GM21717 (cell line): ENCODE data around the gene C2orf80.
"Not testable (repeated sequence)": the region's sequence is repeated elsewhere in the genome, so short reads cannot be mapped to it uniquely, and the experiment has no call there.

ENCODE experiments used
- ATAC-seq: cut with Tn5 transposase; IDR thresholded peaks from one replicate; pipeline ENCODE4 v1.9.1; 2021; ENCODE audit warnings: mild to moderate bottlenecking, moderate library complexity; ENCODE audit not compliant: unreplicated experiment

C2orf80 gene

DNA sequence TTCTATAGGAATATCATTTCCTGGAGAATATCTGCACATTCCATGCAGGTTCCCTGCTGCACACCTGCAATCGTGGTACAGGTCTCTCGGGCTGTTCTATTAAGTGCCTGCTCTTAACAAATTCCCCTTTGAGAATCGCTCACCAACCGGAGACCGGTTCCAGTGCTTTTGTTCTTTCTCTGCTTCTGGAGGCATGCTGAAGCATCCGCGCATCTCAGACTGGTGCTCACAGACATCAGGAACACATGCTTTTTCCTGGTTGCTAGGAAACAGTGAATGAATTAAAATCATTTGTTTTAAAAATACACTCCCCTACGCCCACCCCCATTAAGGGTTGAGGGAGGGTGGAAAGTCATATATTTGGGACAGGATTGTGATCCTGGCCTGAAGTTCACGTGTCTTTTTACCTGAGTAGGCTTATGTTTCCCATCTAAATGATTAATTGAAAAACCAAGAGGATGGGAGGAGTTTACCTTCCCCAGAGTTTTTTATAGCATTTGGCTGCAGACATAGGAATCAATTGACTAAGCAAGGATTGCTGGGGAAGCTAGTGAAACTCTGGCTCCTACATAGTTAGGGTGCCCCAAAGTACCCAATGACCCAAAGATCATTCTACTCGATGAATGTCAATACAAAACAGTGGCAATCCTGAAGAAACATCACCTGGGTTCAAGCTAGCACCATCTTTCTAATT is at the start of gene C2orf80:
Gene C2orf80 (minus strand): TSS at position 221 of the 694 bp plus-strand sequence. CDS start 3,044 bp downstream, outside the sequence.
- ATAC-seq, result no peak

DNA sequence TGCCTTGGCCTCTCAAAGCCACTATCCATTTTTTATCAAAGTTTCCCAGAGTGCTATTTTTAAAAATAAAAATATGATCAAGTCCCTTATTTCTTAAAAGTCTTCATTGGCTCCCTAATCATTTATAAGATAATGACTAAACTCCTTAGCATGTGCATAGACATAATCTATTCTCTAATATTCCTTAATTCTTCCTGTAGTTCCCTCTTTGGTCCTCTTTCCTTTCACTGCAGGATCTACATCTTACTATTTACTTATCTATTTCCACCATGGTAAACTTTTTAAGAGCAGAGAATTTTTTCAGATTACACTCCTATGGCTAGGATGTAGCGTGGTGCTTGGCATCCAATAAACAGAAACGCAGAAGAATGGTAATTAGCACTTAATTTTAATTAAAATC is 46.0 kb upstream of the C2orf80 start:
- ATAC-seq, result no peak

DNA sequence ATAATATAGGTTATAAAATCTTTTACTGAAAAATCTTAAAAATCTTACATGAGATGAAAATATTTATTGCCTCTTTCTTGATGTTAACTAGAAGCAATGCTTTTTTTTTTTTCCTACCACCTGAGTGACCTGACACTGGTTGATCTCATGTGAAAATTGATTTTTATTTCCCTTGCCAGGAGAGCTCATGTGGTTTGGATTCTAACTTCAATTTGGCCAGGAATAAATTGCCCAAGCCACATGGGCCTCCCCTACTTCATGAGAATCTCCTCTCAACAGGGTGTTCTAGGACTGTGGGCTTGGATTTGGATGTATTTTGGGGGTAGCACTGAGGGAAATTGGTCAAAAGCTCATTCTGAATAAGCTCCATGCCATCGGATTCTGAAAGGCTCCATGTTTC is 45.0 kb upstream of the C2orf80 start:
- no peak for ATAC-seq

DNA sequence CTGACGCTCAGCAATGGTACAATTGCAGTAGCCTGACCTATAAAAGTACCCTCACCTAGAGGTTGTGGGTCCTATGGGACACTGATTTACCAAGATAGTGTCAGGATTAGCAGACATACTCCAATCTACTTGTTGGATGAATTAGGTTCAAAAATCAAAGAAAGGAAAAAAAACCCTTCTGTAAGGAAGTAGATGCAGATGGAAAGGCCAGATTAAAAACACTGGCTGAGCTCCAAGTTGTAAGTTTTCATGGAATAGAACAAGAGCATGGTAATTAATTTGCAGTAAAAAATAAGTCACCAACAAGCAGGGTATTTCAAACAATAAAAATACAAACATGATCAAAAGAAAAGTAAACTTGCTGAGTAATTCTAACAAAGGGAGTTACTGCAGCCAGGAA is 38.6 kb upstream of the C2orf80 start:
- no peak for ATAC-seq

DNA sequence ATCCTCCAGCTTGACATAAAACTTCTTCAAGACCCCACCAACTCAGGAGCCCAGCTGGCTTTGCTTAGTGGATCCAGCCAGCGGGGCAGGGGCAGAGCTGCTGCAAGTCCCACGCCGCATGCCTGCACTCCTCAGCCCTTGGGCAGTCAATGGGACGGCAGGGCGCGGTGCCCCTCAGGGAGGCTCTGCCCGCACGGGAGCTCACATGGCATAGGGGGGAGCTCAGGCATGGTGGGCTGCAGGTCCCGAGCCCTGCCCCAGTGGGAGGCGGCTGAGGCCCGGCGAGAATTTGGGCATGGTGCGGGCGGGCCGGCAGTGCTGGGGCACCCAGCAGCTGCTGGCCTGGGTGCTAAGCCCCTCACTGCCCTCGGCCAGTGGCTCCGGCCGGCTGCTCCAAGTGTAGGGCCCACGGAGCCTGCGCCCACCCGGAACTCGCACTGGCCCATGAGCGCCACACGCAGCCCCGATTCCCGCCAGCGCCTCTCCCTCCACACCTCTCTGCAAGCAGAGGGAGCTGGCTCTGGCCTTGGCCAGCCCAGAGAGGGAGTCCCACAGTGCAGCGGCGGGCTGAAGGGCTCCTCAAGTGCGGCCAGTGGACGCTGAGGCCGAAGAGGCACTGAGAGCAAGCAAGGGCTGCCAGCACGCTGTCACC is 37.9 kb upstream of the C2orf80 start:
- no peak for ATAC-seq

DNA sequence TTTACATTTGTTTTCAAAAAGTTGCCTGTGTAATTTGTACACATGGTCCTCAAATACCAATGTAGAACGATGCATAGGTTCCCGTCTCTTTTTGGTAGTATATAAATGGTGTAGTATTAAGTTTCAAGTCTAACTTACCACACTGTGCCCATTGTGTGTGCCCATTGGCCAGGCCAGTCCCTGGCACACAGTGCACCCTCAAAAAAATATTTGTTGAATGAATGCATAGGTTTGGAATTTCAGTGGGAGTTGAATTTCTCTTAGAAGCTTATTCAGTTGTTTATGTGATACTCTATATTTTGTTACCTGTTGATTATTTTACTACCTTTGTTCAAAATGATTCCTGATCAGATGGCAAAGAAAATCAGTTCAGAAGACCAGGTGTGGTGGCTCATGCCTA is 35.0 kb upstream of the C2orf80 start:
- ATAC-seq, result no peak

DNA sequence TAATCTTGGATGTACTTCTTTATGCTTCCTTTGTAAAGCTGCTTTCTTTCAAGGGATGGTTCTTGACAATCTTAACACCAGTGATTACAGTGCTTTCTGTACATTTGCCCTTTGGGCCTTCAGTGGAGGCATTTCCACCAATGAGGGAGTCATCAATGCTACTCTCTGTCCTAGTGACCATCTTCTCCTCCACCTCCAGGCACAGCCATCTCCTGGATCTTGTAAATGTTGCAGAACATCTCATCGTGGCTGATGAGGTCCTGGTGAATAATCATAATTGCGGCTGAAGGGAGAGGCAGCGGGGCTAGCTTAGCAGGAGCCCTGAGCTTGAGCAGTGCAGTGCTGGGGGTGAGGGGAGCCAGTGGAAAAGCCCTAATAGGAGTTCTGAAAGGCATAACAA is 32.5 kb upstream of the C2orf80 start:
- no peak for ATAC-seq

DNA sequence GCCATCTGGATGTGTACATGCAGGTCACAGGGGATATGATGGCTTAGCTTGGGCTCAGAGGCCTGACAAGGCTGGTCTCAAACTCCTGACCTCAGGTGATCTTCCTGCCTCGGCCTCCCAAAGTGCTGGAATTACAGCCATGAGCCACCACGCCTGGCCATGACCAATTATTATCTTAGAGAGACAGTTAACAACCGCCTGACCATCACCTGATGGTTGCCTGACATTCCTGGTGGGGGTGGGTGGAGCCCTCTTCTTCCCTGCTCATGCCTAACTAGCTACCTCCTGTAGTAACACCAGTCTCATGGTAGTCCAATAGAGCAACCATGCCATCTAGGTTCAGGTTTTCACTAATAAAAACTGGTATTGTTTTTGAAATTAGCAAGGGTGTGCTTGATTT is 32.0 kb upstream of the C2orf80 start:
- not testable (repeated sequence) for ATAC-seq

DNA sequence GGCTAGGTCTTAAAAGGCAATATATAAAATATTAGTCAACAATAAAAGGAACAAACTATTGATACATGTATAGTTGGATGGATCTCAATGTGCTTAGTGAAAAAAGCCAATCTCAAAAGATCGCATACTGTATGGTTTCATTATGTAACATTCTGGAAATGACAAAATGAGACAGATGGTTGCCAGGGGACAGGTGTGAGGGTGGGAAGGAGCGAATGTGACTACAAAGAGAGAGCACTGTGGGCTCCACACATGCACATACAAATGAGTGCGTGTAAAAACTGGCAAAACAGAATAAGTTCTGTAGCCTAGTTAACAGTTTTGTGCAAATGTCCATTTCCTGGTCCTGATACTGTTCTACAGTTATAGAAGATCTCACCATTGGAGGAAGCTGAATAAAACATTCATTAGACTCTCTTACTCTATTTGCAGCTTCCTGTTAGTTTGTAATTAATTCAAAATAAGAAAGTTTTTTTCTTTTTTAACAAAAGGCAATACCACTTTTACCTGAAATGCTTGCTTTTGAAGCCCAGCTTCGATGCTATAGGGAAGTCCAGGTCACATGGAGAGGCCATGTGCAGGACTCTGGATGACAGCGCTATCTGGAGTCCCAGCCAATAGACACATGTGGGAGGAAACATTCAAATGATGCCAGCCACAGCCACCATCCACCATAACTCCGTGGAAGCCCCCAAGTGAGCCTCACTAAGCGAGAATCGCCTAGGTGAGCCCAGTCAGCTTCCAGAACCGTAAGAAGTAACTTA is 21.0 kb upstream of the C2orf80 start:
- no peak for ATAC-seq

DNA sequence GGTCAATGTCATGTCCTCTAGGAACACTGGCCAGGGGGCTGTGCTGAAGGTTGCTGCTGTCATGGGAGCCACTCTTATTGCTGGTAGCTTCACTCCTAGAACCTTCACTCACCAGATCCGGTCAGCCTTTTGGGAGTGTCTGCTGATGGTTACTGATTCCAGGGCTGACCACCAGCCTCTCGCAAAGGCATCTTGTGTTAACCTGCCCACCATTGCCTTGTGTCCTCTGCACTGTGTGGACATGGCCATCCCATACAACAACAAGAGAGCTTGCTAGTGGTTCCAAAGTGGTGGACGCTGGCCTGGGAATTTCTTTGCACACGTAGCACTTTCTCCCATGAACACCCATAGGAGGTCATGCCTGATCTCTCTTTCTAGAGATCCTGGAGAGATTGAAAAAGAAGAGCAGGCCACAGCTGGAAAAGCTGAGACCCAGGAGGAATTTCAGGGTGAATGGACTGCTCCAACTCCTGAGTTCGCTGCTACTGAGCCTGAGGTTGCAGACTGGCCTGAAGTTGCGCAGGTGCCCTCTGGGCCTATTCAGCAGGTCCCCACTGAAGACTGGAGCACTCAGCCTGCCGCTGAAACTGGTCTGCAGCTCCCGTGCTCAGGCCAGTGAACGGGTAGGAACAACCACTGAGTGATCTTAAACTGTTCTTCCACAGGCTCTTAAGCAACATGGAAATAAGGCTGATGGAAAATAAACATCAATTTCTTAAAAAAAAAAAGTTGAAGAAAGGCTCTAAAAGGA is 18.7 kb upstream of the C2orf80 start:
- no peak for ATAC-seq

DNA sequence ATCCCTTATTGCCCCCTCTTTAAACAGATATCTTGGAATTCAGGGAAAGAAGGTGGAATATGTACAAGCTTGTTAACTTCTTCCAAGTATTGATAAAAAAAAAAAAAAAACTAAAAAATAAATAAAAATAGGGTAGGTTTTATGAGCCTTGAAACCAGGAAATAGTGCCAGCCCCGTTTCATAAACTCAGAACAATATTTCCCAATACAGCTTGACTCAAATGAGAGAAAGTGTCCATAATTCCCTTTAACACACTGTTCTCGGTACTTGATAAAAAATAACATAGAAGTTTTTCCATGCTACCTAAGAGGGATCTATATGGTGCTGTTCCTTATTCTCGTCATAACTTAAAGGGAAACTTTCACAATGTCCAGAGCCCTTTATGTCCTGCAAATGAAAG is 17.9 kb upstream of the C2orf80 start:
- no peak for ATAC-seq

DNA sequence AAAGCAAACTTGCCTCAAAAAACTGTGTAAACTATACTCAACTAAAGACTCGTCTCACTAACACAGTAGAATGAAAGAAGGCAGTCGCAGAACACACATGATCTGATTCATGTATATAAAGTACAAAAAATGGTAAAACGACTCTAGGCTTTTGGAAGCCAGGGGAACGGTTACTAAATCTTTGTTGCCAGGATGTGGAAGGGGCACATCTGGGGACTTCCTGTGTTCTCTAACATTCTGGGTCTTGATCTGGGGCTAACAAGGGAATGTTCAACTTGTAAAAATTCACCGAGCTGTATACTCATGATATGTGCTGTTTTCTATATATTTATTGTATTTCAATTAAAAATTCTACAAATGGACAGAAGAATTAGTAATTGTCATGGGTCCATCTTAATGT is 14.3 kb upstream of the C2orf80 start:
- no peak for ATAC-seq

DNA sequence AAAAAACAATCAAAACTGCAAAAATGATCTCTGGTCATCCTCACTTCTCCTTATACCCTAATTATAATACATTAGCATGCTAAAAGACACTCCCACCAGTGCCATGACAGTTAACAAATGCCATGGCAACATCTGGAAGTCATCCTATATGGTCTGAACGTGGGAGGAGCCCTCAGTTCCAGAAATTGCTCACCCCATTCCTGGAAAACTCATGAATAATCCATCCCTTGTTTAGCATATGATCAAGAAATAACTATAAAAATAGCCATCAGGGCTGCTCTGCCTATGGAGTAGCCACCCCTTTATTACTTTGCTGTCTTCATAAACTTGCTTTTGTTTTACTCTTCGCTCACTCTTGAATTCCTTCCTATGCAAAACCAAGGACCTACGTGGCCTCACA is 5.7 kb upstream of the C2orf80 start:
- no peak for ATAC-seq

DNA sequence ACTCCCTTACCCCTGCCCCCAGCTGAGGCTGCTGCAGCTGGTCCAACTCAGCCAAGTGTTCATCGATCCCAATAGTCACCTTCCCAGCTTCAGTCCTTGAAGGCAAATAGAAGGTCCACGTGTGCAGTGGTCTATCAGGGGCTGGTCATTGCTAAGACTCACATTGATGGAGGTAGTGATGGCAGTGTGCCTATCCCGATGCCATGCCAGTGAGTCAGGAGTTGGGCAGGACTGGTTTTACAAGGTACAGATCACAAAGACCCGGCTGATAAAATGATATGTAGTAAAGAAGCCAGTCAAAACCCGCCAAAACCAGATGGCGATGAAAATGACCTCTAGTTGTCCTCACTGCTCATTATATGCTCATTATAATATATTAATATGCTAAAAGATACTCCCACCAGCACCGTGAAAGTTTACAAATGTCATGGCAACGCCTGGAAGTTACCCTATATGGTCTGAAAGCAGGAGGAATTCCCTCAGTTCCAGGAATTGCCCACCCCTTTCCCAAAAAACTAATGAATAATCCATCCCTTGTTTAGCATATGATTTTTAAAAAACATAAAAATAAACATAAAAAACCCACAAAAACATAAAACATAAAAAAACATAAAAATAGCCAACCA is 2.9 kb upstream of the C2orf80 start:
- ATAC-seq, result no peak

DNA sequence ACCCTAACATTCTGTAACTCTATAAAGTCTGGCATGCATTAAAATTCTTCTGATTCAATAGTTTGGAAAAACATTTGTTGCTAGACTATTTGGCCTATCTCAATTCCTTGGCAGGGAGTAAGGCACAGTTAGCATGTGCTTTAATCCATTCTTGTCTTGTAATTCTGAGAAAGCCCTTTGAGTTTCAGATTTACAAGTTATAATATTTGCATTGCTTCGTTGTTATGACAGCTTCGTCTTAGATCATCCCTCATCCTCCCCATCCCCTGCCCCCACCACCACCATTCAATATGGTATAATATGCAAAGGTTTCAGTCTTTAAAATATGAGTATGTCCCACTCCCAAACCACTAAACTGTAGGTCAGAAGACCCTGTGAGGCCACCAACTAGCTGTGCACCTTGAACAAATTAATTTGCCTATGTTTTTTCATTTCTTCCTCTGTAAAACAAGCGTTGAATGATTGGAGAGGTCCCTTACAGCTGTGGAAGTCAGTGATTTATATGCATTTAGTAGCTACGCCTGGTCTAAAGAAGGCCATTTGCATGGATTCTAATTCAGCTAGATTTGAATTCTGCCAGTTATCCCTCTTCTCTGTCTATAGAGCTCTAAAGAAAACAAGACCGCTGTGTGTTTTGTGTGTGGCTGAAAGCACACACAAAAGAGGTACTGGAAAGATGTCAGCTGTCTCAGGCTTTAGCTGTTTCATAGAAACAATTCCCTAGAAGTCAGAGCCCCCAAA is 591 bp downstream of the C2orf80 start:
- ATAC-seq, result no peak

DNA sequence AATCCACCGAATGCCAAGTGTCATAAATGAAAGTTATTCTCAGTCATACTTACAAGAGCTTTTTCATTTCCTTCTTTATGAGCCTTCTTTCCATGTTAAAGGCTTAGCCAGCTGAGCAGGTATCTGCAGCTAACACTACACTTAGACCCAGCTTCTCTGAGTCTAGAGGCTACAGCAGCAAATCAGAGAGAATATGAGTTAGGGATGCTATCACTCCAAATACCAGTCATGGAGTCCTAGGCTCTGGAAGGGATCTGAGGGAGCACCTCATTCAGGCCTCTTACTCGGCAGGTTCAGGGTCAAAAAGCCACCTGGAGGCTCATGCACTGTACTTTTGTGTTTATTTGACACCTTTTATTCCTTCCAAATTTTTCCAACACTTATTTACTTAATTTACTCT is 2.9 kb downstream of the C2orf80 start:
- ATAC-seq, result no peak

DNA sequence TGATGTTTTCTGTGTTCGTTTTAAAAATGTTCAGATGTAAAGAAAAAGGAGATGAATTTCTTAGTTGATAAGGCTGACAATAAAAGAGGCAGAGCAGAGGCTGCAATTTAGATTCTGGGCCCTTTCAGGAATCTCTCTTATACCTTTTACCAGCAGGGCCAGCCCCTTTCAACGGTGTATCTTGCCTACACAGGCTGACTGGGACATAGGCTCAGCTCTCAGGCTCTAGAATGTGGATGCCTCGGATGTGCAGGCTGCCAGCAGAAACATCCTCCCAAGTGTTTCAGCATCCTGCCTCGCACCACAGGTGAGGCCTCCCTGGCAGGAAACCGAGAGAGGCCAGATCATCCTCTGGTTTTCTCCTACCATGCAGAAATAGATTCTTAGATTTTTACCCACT is 3.4 kb downstream of the C2orf80 start:
- ATAC-seq, result no peak

DNA sequence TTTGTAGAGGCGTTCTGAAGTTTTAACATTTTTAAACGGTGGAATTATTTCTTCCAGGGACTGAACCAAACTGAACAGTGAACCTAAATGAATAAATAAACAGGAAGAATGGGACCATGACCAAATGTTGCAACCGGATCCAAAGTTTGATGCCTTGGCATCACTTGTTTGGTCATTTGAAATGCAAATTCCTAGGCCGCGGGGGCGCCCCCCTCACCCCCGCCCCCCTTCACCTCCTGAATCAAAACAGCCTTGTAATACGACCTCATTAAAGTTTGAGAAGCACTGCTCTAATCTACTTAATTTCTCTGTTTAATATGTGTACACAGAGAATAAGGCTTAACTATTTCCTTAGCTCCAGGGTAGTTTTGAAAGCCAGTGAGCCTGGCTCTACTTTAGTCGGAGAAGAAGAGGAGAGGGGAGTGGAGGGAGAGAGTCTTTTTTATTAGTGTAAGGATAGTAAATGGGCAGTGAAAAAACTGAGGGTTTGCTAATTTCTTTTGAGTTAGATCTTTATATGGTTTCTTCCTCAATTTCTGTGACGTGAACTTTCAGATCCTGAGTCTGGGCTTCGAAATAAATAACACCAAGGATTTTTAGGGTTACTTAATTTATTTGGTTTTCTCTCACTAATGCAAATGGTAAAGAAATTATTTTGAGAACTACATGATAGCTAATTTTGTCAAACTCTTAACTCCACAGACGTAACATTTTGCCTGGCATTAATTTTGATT is 5.7 kb downstream of the C2orf80 start:
- no peak for ATAC-seq

DNA sequence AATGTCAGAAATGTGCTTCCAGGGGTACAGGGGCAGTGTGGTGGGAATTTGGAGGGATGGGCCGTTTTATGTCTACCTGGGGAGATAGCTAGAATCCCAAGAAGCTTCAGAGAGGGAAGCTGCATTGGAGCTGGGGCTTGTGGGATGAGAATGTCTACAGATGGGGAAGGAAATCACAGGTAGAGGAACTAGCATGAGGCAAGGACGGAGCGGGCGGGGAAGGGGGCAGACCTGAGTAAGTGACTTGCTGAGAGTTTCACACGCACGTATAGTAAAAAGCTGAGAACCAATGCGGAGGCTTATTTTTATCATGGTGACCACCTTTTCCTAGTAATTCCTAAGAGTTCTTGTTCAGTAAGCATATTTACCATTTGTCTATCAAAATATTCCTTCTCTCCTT is 6.3 kb downstream of the C2orf80 start:
- ATAC-seq, result no peak

DNA sequence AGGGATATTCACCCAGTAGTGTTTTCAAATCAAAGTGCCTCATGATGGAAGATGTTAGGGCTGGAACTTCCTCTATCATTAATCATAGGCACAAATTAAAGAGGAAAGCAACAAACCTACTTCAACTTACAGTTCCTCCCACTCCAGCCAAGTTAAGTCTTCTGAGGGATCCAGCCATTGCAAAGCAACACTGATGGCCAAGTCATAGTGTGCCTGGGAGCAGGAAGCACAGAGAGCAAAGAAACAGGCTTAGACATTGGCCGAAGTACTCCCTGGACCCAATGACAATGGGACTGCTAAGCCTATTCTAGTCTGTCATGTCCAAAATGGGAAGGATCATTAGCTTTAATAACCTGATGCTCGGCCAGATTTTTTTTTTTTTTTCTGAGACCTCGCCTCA is 7.0 kb downstream of the C2orf80 start:
- ATAC-seq, result no peak
